HepG2 (cell line): Measurements from ENCODE around the gene OR6F1. TPM values are rescaled to one million over a fixed set of nuclear protein-coding genes. Genes with fewer than 3 reads are reported as not detected.

ENCODE experiments used
- ATAC-seq: fragments of 200-7000 bp; cut with Tn5 transposase; 3 replicates; pipeline ENCODE4 v1.9.1; 2020; ENCODE audit warnings: mild to moderate bottlenecking, moderate library complexity
- BruUV-seq: library from RNA; stranded (reverse); fragments of 400-500 nt; replicated peaks from 2 replicates; lab custom pipeline; 2021; lab: Mats Ljungman, UMichigan
- CTCF ChIA-PET: fragments of 300-600 bp; formaldehyde crosslinking; extraction: SDS; loops from one replicate; lab custom pipeline; 2021; ENCODE audit warnings: low total read pairs, inconsistent platforms, low intra/inter-chr PET ratio; lab: Yijun Ruan, JAX
- POLR2A ChIA-PET: fragments of 350-600 bp; sonication (Branson Sonifier 250); formaldehyde crosslinking; loops from one replicate; lab custom pipeline; 2020; ENCODE audit warnings: antibody characterized with exemption, inconsistent platforms; lab: Yijun Ruan, JAX
- DNase-seq: peaks from one replicate; pipeline ENCODE4 v3.0.0-alpha.2; 2015; ENCODE audit warnings: low spot score
- FAIRE-seq: peaks from 3 replicates; lab custom pipeline; 2011; peaks lifted over from hg19 to GRCh38; lab: Jason Lieb, UNC
- H2AFZ ChIP-seq: one replicate; pipeline ENCODE4 v1.6.1; 2011; ENCODE audit warnings: low read length, inconsistent platforms
- H3K27ac ChIP-seq: fragments of 300-600 bp; 3 replicates; pipeline ENCODE4 v1.8.0; 2011; ENCODE audit warnings: mixed run types, mild to moderate bottlenecking, mixed read lengths, low read length, inconsistent platforms; ENCODE audit not compliant: insufficient read depth; ENCODE audit errors: extremely low read length
- H3K27me3 ChIP-seq, 2 experiments: fragments of 200-600 bp in 1 of 2; 2 replicates in 1 of 2; 3 replicates in 1 of 2; pipeline versions ENCODE4 v1.6.0 to v1.8.0; 2011; ENCODE audit warnings: low read length in 2 of 2, mild to moderate bottlenecking in 2 of 2, moderate library complexity in 2 of 2, inconsistent platforms in 1 of 2; ENCODE audit not compliant: insufficient read depth in 2 of 2, control insufficient read depth in 1 of 2
- H3K36me3 ChIP-seq, 2 experiments: fragments of 200-600 bp in 1 of 2; replicated peaks in 1 of 2; 2 replicates in 1 of 2; 3 replicates in 1 of 2; pipeline versions ENCODE4 v1.5.1 to v1.8.0; 2011; ENCODE audit warnings: low read length in 2 of 2, inconsistent platforms in 1 of 2; ENCODE audit not compliant: insufficient read depth in 2 of 2, control insufficient read depth in 1 of 2
- H3K4me1 ChIP-seq: 2 replicates; pipeline ENCODE4 v1.5.1; 2012; ENCODE audit warnings: low read length, inconsistent platforms; ENCODE audit not compliant: insufficient read depth
- H3K4me2 ChIP-seq: 2 replicates; pipeline ENCODE4 v1.6.0; 2011; ENCODE audit warnings: low read depth, low read length, inconsistent platforms
- H3K4me3 ChIP-seq, 3 experiments: fragments of 200-600 bp in 1 of 3; sonication (generic), shearing (Covaris generic) in 1 of 3; replicated peaks in 1 of 3; 2 replicates each; pipeline ENCODE4 v1.5.1; 2011 to 2016; ENCODE audit warnings: low read length in 3 of 3, inconsistent platforms in 2 of 3, low read depth in 2 of 3, mild to moderate bottlenecking in 2 of 3, control low read depth in 1 of 3, mixed read lengths in 1 of 3; ENCODE audit not compliant: insufficient read depth in 1 of 3
- H3K79me2 ChIP-seq: one replicate; pipeline ENCODE4 v1.6.1; 2011; ENCODE audit warnings: low read length, inconsistent platforms; ENCODE audit not compliant: insufficient read depth
- H3K9ac ChIP-seq: 2 replicates; pipeline ENCODE4 v1.6.0; 2011; ENCODE audit warnings: mild to moderate bottlenecking, low read depth, low read length, inconsistent platforms; ENCODE audit not compliant: insufficient read depth
- H3K9me3 ChIP-seq: 2 replicates; pipeline ENCODE4 v1.5.1; 2012; ENCODE audit warnings: mild to moderate bottlenecking, low read length
- H4K20me1 ChIP-seq: 2 replicates; pipeline ENCODE4 v1.6.0; 2011; ENCODE audit warnings: inconsistent platforms, mild to moderate bottlenecking, low read length, moderate library complexity; ENCODE audit not compliant: insufficient read depth
- BCL6 ChIP-seq: IDR thresholded peaks from 2 replicates; pipeline ENCODE4 v1.6.1; 2016; ENCODE audit warnings: missing genetic modification reagents, missing compliant biosample characterization
- CHD2 ChIP-seq: IDR thresholded peaks from 2 replicates; pipeline ENCODE4 v1.6.1; 2011; ENCODE audit warnings: low read depth, low read length, improper control_type of control experiment
- CREB1 ChIP-seq, 2 experiments: fragments of 450-650 bp in 1 of 2; IDR thresholded peaks; 2 replicates each; pipeline ENCODE4 v1.6.1; 2016 to 2017; ENCODE audit warnings: control low read depth in 1 of 2, mild to moderate bottlenecking in 1 of 2, missing compliant biosample characterization in 1 of 2, missing genetic modification characterization in 1 of 2
- ELF4 ChIP-seq: sonication (generic); formaldehyde crosslinking; IDR thresholded peaks from 2 replicates; pipeline ENCODE4 v1.5.0; 2020; ENCODE audit warnings: missing genetic modification reagents, mild to moderate bottlenecking, moderate library complexity, borderline replicate concordance
- HNF1A ChIP-seq, 2 experiments: sonication (generic) in 1 of 2; formaldehyde crosslinking in 1 of 2; IDR thresholded peaks; 2 replicates each; pipeline versions ENCODE4 v1.4.0 to v1.6.1; 2016 to 2020; ENCODE audit warnings: borderline replicate concordance in 1 of 2, low read depth in 1 of 2, mild to moderate bottlenecking in 1 of 2, missing genetic modification reagents in 1 of 2
- MEIS1 ChIP-seq: sonication (generic); formaldehyde crosslinking; IDR thresholded peaks from 2 replicates; pipeline ENCODE4 v1.9.0; 2021; ENCODE audit warnings: mild to moderate bottlenecking, missing genetic modification reagents, moderate library complexity, borderline replicate concordance
- NR1H2 ChIP-seq: sonication (generic); formaldehyde crosslinking; IDR thresholded peaks from 2 replicates; pipeline ENCODE4 v1.8.1; 2022; ENCODE audit warnings: low read depth, missing genetic modification reagents, borderline replicate concordance
- PRDM4 ChIP-seq: sonication (generic); formaldehyde crosslinking; IDR thresholded peaks from 2 replicates; pipeline ENCODE4 v1.9.0; 2021; ENCODE audit warnings: missing genetic modification reagents, borderline replicate concordance
- YY1 ChIP-seq: IDR thresholded peaks from 2 replicates; pipeline ENCODE4 v1.6.1; 2011; ENCODE audit warnings: low read length, low read depth, moderate library complexity, mild to moderate bottlenecking; ENCODE audit not compliant: insufficient read depth, insufficient replicate concordance
- ZBTB25 ChIP-seq: IDR thresholded peaks from 2 replicates; pipeline ENCODE4 v1.6.1; 2018; ENCODE audit warnings: missing genetic modification reagents
- ZC3H4 ChIP-seq: sonication (generic); formaldehyde crosslinking; IDR thresholded peaks from 2 replicates; pipeline ENCODE4 v1.4.0; 2020; ENCODE audit warnings: missing genetic modification reagents, borderline replicate concordance
- ZKSCAN1 ChIP-seq: fragments of 150-350 bp; IDR thresholded peaks from 2 replicates; pipeline ENCODE4 v1.6.1; 2014; ENCODE audit warnings: low read length
- ZNF784 ChIP-seq: sonication (generic); formaldehyde crosslinking; IDR thresholded peaks from 2 replicates; pipeline ENCODE4 v1.5.1; 2020; ENCODE audit warnings: missing genetic modification reagents, mild to moderate bottlenecking, borderline replicate concordance
- WGBS: methylation state at CpG from one replicate; pipeline ENCODE4 v1.1.6; 2017; ENCODE audit warnings: low lambda C conversion rate; 5-methylcytosine and 5-hydroxymethylcytosine counted together
- in situ Hi-C: cut with HindIII; loops from 2 replicates; pipeline ENCODE4 v1.10.0; 2017; ENCODE audit warnings: low pct_unique_long_range_greater_than_20kb; ENCODE audit not compliant: extremely low pct_ligation_motif_present
- intact Hi-C: fragments of 100-400 bp; cut with micrococcal nuclease; formaldehyde crosslinking; loops from one replicate; pipeline ENCODE4 v1.10.0; 2022; ENCODE audit not compliant: unreplicated experiment
- polyA plus RNA-seq, 8 experiments: library from polyadenylated mRNA; depleted of rRNA in 3 of 8; stranded (reverse) in 7 of 8; unstranded in 1 of 8; fragments of >200 nt; fragmentation: Illumina TruSeq in 4 of 8; extraction: Trizol in 4 of 8; gene quantifications; 2 replicates each; pipeline versions ENCODE4 v1.2.1 to v1.2.3, GENCODE V29; 2011 to 2016; ENCODE audit warnings: low read depth in 4 of 8, missing spikeins in 1 of 8, mixed read lengths in 1 of 8; ENCODE audit not compliant: insufficient read depth in 1 of 8
- total RNA-seq, 5 experiments: library from RNA; depleted of rRNA; stranded (reverse); fragments of >200 nt; fragmentation: Illumina TruSeq; extraction: Trizol; gene quantifications; 2 replicates each; pipeline ENCODE4 v1.2.3, GENCODE V29; 2016; ENCODE audit warnings: low read depth in 1 of 5

The OR6F1 gene
- total and polyA plus RNA-seq, 2 of the 13 experiments (the other 11 are each of a cell fraction or from before 2014, with no cell fraction given), result not detected

- TF ChIP-seq ZBTB25 (CRISPR knock-in tag) (no peak), ZKSCAN1 (no peak), BCL6 (CRISPR knock-in tag) (no peak)
- TF ChIP-seq, all 625 proteins: peak for 0
These were observed 4.8 kb upstream of the OR6F1 start (continued) for GRCh38 chr1:247721222-247721621.

- ChIA-PET CTCF (no interaction called here), POLR2A (no interaction called here)
- Histone ChIP-seq H3K4me1 (no peaks in the 10 kb centered on the region), H3K4me2 (no peak overlapping the region), H3K9ac (no peak overlapping the region), H3K79me2 (no peaks in the 10 kb centered on the region), H3K36me3 (no peaks in the 10 kb centered on the region), H2AFZ (no peak overlapping the region), H3K27ac (no peak overlapping the region), H3K27me3 (no peaks in the 10 kb centered on the region), H4K20me1 (no peaks in the 10 kb centered on the region), H3K4me3 (no peak overlapping the region), H3K9me3 (peaks cover 75% of the 10 kb centered on the region)
- intact Hi-C loops (no loop called here), in situ Hi-C loops (no loop called here)
- no TSS peak for BruUV-seq
- WGBS, result 2% methylated on average over 7 of the region's 7 CpGs
- ATAC-seq (no peak), DNase-seq (no peak), FAIRE-seq (no peak)
- TF ChIP-seq CHD2, result no peak
- TF ChIP-seq NR1H2 (CRISPR knock-in tag), result no peak
- TF ChIP-seq MEIS1 (CRISPR knock-in tag), result no peak
- no peak for TF ChIP-seq HNF1A (IDR thresholded peaks at IDR 0.05; ENCODE audit: low read depth)
- no peak for TF ChIP-seq HNF1A (CRISPR knock-in tag; IDR thresholded peaks at IDR 0.05; ENCODE audit: borderline replicate concordance)
- no peak for TF ChIP-seq PRDM4
- TF ChIP-seq ZNF784, result no peak
- no peak for TF ChIP-seq ELF4 (CRISPR knock-in tag)
- TF ChIP-seq CREB1 (IDR thresholded peaks at IDR 0.05), result no peak
- TF ChIP-seq CREB1 (CRISPR knock-in tag; IDR thresholded peaks at IDR 0.05), result no peak
- no peak for TF ChIP-seq ZC3H4 (CRISPR knock-in tag)
- no peak for TF ChIP-seq YY1
These were observed 2.7 kb downstream of the OR6F1 start for GRCh38 chr1:247713753-247714152.
